Measurements from ENCODE around the gene MED12L. TPM values are rescaled to one million over a fixed set of nuclear protein-coding genes. Genes with fewer than 3 reads are reported as not detected.
A peak's percentile ranks its signal among the peaks of the same experiment; 100 is the strongest.

MED12L gene
- total and polyA plus RNA-seq, 9 of the 15 experiments (the other 6 are each of a cell fraction or from before 2014, with no cell fraction given): not detected

DNA sequence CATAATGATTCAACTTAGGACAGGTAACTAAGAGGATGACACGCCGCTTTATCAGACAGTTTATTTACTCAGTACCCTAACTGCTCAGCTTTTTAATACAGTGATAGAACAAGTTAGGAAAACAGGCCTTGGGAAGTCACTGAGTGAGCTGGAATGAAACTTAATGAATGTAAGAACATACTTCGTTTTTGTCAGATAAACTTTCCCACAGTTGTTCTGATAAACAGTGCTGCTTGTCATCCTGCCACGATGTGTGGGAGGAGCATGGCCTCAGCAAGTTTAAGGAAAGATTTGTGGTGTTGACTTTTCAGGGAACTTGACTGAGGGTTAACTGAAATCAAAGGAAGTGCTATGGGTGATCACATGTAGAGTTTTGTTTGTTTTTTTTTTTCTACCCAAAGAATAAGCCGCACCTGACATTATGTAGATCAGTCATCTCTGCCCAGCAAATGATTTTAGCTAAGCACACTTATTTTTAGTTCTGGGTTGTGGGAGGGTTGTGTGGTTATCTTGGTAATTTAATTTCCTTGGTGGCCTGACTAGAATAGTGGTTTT, 198.5 kb downstream of the MED12L start (continued):
- TF ChIP-seq, protein P1, sequence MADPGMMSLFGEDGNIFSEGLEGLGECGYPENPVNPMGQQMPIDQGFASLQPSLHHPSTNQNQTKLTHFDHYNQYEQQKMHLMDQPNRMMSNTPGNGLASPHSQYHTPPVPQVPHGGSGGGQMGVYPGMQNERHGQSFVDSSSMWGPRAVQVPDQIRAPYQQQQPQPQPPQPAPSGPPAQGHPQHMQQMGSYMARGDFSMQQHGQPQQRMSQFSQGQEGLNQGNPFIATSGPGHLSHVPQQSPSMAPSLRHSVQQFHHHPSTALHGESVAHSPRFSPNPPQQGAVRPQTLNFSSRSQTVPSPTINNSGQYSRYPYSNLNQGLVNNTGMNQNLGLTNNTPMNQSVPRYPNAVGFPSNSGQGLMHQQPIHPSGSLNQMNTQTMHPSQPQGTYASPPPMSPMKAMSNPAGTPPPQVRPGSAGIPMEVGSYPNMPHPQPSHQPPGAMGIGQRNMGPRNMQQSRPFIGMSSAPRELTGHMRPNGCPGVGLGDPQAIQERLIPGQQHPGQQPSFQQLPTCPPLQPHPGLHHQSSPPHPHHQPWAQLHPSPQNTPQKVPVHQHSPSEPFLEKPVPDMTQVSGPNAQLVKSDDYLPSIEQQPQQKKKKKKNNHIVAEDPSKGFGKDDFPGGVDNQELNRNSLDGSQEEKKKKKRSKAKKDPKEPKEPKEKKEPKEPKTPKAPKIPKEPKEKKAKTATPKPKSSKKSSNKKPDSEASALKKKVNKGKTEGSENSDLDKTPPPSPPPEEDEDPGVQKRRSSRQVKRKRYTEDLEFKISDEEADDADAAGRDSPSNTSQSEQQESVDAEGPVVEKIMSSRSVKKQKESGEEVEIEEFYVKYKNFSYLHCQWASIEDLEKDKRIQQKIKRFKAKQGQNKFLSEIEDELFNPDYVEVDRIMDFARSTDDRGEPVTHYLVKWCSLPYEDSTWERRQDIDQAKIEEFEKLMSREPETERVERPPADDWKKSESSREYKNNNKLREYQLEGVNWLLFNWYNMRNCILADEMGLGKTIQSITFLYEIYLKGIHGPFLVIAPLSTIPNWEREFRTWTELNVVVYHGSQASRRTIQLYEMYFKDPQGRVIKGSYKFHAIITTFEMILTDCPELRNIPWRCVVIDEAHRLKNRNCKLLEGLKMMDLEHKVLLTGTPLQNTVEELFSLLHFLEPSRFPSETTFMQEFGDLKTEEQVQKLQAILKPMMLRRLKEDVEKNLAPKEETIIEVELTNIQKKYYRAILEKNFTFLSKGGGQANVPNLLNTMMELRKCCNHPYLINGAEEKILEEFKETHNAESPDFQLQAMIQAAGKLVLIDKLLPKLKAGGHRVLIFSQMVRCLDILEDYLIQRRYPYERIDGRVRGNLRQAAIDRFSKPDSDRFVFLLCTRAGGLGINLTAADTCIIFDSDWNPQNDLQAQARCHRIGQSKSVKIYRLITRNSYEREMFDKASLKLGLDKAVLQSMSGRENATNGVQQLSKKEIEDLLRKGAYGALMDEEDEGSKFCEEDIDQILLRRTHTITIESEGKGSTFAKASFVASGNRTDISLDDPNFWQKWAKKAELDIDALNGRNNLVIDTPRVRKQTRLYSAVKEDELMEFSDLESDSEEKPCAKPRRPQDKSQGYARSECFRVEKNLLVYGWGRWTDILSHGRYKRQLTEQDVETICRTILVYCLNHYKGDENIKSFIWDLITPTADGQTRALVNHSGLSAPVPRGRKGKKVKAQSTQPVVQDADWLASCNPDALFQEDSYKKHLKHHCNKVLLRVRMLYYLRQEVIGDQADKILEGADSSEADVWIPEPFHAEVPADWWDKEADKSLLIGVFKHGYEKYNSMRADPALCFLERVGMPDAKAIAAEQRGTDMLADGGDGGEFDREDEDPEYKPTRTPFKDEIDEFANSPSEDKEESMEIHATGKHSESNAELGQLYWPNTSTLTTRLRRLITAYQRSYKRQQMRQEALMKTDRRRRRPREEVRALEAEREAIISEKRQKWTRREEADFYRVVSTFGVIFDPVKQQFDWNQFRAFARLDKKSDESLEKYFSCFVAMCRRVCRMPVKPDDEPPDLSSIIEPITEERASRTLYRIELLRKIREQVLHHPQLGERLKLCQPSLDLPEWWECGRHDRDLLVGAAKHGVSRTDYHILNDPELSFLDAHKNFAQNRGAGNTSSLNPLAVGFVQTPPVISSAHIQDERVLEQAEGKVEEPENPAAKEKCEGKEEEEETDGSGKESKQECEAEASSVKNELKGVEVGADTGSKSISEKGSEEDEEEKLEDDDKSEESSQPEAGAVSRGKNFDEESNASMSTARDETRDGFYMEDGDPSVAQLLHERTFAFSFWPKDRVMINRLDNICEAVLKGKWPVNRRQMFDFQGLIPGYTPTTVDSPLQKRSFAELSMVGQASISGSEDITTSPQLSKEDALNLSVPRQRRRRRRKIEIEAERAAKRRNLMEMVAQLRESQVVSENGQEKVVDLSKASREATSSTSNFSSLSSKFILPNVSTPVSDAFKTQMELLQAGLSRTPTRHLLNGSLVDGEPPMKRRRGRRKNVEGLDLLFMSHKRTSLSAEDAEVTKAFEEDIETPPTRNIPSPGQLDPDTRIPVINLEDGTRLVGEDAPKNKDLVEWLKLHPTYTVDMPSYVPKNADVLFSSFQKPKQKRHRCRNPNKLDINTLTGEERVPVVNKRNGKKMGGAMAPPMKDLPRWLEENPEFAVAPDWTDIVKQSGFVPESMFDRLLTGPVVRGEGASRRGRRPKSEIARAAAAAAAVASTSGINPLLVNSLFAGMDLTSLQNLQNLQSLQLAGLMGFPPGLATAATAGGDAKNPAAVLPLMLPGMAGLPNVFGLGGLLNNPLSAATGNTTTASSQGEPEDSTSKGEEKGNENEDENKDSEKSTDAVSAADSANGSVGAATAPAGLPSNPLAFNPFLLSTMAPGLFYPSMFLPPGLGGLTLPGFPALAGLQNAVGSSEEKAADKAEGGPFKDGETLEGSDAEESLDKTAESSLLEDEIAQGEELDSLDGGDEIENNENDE (IDR thresholded peaks at IDR 0.05; ENCODE audit: low read depth, low read length): no peak
- TF ChIP-seq ZNF766 (CRISPR knock-in tag; conservative IDR thresholded peaks at IDR 0.05): no peak
- TF ChIP-seq, protein P2, sequence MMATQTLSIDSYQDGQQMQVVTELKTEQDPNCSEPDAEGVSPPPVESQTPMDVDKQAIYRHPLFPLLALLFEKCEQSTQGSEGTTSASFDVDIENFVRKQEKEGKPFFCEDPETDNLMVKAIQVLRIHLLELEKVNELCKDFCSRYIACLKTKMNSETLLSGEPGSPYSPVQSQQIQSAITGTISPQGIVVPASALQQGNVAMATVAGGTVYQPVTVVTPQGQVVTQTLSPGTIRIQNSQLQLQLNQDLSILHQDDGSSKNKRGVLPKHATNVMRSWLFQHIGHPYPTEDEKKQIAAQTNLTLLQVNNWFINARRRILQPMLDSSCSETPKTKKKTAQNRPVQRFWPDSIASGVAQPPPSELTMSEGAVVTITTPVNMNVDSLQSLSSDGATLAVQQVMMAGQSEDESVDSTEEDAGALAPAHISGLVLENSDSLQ (IDR thresholded peaks at IDR 0.05): peak; percentile 76; the same call in 1 of the 2 replicates
- no peak for TF ChIP-seq ZNF354B (CRISPR knock-in tag; IDR thresholded peaks at IDR 0.05)
- TF ChIP-seq MEIS2 (IDR thresholded peaks at IDR 0.05; ENCODE audit: partially characterized antibody): peak; percentile 85
- TF ChIP-seq, protein P3, sequence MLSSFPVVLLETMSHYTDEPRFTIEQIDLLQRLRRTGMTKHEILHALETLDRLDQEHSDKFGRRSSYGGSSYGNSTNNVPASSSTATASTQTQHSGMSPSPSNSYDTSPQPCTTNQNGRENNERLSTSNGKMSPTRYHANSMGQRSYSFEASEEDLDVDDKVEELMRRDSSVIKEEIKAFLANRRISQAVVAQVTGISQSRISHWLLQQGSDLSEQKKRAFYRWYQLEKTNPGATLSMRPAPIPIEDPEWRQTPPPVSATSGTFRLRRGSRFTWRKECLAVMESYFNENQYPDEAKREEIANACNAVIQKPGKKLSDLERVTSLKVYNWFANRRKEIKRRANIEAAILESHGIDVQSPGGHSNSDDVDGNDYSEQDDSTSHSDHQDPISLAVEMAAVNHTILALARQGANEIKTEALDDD (IDR thresholded peaks at IDR 0.05): peak; percentile 89

All from K562 (cell line).